ENCODE data around the gene EMP1.
"Not testable (repeated sequence)": the region's sequence is repeated elsewhere in the genome, so short reads cannot be mapped to it uniquely, and the experiment has no call there.

The EMP1 gene

GRCh38 chr12:13252024-13252423, 55.5 kb downstream of the EMP1 start:
- Mint-ChIP-seq H3K4me3 (no peak overlapping the region), H3K9me3 (no peaks in the 10 kb centered on the region), H3K36me3 (no peaks in the 10 kb centered on the region), H3K27me3 (peaks cover 2% of the 10 kb centered on the region), H3K4me1 (peaks cover 5% of the 10 kb centered on the region), H3K27ac (no peak overlapping the region)

GRCh38 chr12:13252616-13253015, 56.1 kb downstream of the EMP1 start:
- H3K4me1 Mint-ChIP-seq, result peaks cover 5% of the 10 kb centered on the region
- peaks cover 2% of the 10 kb centered on the region for H3K27me3 Mint-ChIP-seq
- no peaks in the 10 kb centered on the region for H3K9me3 Mint-ChIP-seq
- no peak overlapping the region for H3K4me3 Mint-ChIP-seq
- H3K36me3 Mint-ChIP-seq, result no peaks in the 10 kb centered on the region
- H3K27ac Mint-ChIP-seq, result no peak overlapping the region

- Mint-ChIP-seq H3K36me3 (no peaks in the 10 kb centered on the region), H3K4me1 (peaks cover 5% of the 10 kb centered on the region), H3K9me3 (no peaks in the 10 kb centered on the region), H3K27me3 (peaks cover 2% of the 10 kb centered on the region), H3K4me3 (no peak overlapping the region), H3K27ac (no peak overlapping the region)
Observed at GRCh38 chr12:13253966-13254760, 57.6 kb downstream of the EMP1 start.

- peak overlapping the region; percentile 37 for H3K4me3 Mint-ChIP-seq
- H3K9me3 Mint-ChIP-seq, result no peaks in the 10 kb centered on the region
- no peaks in the 10 kb centered on the region for H3K36me3 Mint-ChIP-seq
- peaks cover 2% of the 10 kb centered on the region for H3K27me3 Mint-ChIP-seq
- H3K4me1 Mint-ChIP-seq, result peaks cover 5% of the 10 kb centered on the region
- no peak overlapping the region for H3K27ac Mint-ChIP-seq
Observed at GRCh38 chr12:13255792-13256691, 59.5 kb downstream of the EMP1 start.

GRCh38 chr12:13256692-13257045, 60.1 kb downstream of the EMP1 start:
- no peak overlapping the region for H3K27ac Mint-ChIP-seq
- no peak overlapping the region for H3K4me3 Mint-ChIP-seq
- H3K4me1 Mint-ChIP-seq, result peaks cover 5% of the 10 kb centered on the region
- no peaks in the 10 kb centered on the region for H3K9me3 Mint-ChIP-seq
- no peaks in the 10 kb centered on the region for H3K36me3 Mint-ChIP-seq
- H3K27me3 Mint-ChIP-seq, result peaks cover 2% of the 10 kb centered on the region

- no peak overlapping the region for H3K27ac Mint-ChIP-seq
- H3K4me1 Mint-ChIP-seq, result peaks cover 5% of the 10 kb centered on the region
- H3K36me3 Mint-ChIP-seq, result no peaks in the 10 kb centered on the region
- no peak overlapping the region for H3K4me3 Mint-ChIP-seq
- H3K27me3 Mint-ChIP-seq, result no peaks in the 10 kb centered on the region
- H3K9me3 Mint-ChIP-seq, result no peaks in the 10 kb centered on the region
Observed at GRCh38 chr12:13257356-13257875, 60.9 kb downstream of the EMP1 start.

GRCh38 chr12:13258197-13258596, 61.7 kb downstream of the EMP1 start:
- H3K4me1 Mint-ChIP-seq, result peaks cover 5% of the 10 kb centered on the region
- H3K27ac Mint-ChIP-seq, result no peak overlapping the region
- no peaks in the 10 kb centered on the region for H3K27me3 Mint-ChIP-seq

GRCh38 chr12:13258717-13259119, 62.2 kb downstream of the EMP1 start:
- Mint-ChIP-seq H3K4me3 (no peak overlapping the region), H3K9me3 (no peaks in the 10 kb centered on the region), H3K36me3 (no peaks in the 10 kb centered on the region), H3K27ac (no peak overlapping the region), H3K4me1 (peaks cover 5% of the 10 kb centered on the region), H3K27me3 (no peaks in the 10 kb centered on the region)

More at GRCh38 chr12:13258197-13258596, 61.7 kb downstream of the EMP1 start:
- H3K4me3 Mint-ChIP-seq, result no peak overlapping the region
- no peaks in the 10 kb centered on the region for H3K9me3 Mint-ChIP-seq
- no peaks in the 10 kb centered on the region for H3K36me3 Mint-ChIP-seq

- not testable (repeated sequence) for H3K36me3 Mint-ChIP-seq, H3K9me3 Mint-ChIP-seq, H3K27ac Mint-ChIP-seq, H3K27me3 Mint-ChIP-seq, H3K4me3 Mint-ChIP-seq, H3K4me1 Mint-ChIP-seq
Observed at GRCh38 chr12:13259625-13260024, 63.1 kb downstream of the EMP1 start.

GRCh38 chr12:13267826-13268225, 71.3 kb downstream of the EMP1 start:
- not testable (repeated sequence) for H3K4me3 Mint-ChIP-seq, H3K9me3 Mint-ChIP-seq, H3K4me1 Mint-ChIP-seq, H3K36me3 Mint-ChIP-seq, H3K27me3 Mint-ChIP-seq, H3K27ac Mint-ChIP-seq

GRCh38 chr12:13268581-13268980, 72.1 kb downstream of the EMP1 start:
- Mint-ChIP-seq H3K4me3 (no peak overlapping the region), H3K9me3 (no peaks in the 10 kb centered on the region), H3K27ac (no peak overlapping the region), H3K4me1 (no peaks in the 10 kb centered on the region), H3K36me3 (no peaks in the 10 kb centered on the region), H3K27me3 (peaks cover 4% of the 10 kb centered on the region)

All from activated naive CD4-positive, alpha-beta T cell treated with anti-CD3 and anti-CD28 coated beads, Interleukin-2, amount 50 U/mL, for 24 hours (primary cell).